Chondrocyte (in vitro differentiated cells): ENCODE results near the gene RTTN. TPM values are rescaled to one million over a fixed set of nuclear protein-coding genes. Genes with fewer than 3 reads are reported as not detected.

Experiments
- DNase-seq: peaks from one replicate; pipeline ENCODE4 v3.0.0; 2021; ENCODE audit warnings: mixed read lengths, low spot score
- H3K27ac Mint-ChIP-seq: one replicate; pipeline ENCODE4 v1.8.0; 2021; ENCODE audit warnings: mild to moderate bottlenecking, moderate library complexity, mixed read lengths; ENCODE audit not compliant: unreplicated experiment
- H3K27me3 Mint-ChIP-seq: 2 replicates; pipeline ENCODE4 v1.8.0; 2021; ENCODE audit warnings: low read depth, mixed read lengths
- H3K36me3 Mint-ChIP-seq: 2 replicates; pipeline ENCODE4 v1.8.0; 2021; ENCODE audit warnings: low read depth, mixed read lengths
- H3K4me1 Mint-ChIP-seq: 2 replicates; pipeline ENCODE4 v1.8.0; 2021; ENCODE audit warnings: low read depth, mild to moderate bottlenecking, mixed read lengths
- H3K4me3 Mint-ChIP-seq: one replicate; pipeline ENCODE4 v1.8.0; 2021; ENCODE audit warnings: mild to moderate bottlenecking, moderate library complexity, mixed read lengths; ENCODE audit not compliant: unreplicated experiment
- H3K9me3 Mint-ChIP-seq: 2 replicates; pipeline ENCODE4 v1.8.0; 2021; ENCODE audit warnings: low read depth, mixed read lengths
- CTCF ChIP-seq: fragments of 200-600 bp; sonication (generic); IDR thresholded peaks from 2 replicates; pipeline ENCODE4 v1.5.0; 2021; ENCODE audit warnings: antibody characterized with exemption, mild to moderate bottlenecking, moderate library complexity
- total RNA-seq: library from RNA; stranded (reverse); gene quantifications from 3 replicates; pipeline ENCODE4 v1.2.1, GENCODE V29; 2021

The RTTN gene
- total RNA-seq, 1 donor from 2014 or later, result 4.8 TPM

DNA sequence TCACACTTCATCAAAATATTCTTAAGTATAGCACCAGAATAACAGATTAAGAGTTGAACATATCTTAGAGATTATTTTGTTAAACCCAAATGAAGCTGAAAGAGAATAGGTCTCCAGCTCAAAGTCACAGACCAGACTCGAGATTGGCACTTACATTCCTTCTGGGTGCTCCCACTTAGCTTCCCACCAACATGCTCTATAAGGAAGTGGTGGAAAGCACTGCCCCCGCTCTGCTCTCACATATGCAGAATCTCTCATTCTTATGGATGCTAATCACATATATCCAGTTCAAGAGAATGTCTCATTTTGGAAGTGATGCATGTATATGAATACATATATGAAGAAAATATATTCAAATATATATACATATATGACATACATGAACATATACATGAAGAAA is 186.4 kb downstream of the RTTN start:
- H3K27ac Mint-ChIP-seq, result no peak overlapping the region
- DNase-seq, result no peak
- no peak overlapping the region for H3K4me3 Mint-ChIP-seq
- H3K27me3 Mint-ChIP-seq, result no peaks in the 10 kb centered on the region
- peaks cover 17% of the 10 kb centered on the region for H3K36me3 Mint-ChIP-seq
- H3K4me1 Mint-ChIP-seq, result no peaks in the 10 kb centered on the region
- no peaks in the 10 kb centered on the region for H3K9me3 Mint-ChIP-seq
- TF ChIP-seq CTCF, result no peak

DNA sequence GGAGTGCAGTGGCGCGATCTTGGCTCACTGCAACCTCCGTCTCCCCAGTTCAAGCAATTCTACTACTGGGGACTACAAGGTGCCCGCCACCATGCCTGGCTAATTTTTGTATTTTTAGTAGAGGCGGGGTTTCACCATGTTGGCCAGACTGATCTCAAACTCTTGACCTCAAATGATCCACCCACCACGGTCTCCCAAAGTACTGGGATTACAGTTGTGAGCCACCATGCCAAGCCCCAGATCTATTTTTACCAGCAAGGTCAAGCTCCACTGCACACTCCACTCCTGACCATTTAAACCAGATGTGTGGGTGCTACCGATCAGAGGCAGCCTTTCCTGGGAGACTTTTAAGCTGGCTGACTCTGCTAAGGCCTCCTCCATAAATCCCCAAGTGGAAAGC is 190.4 kb downstream of the RTTN start:
- no peak for TF ChIP-seq CTCF
- Mint-ChIP-seq H3K9me3 (peaks cover 13% of the 10 kb centered on the region), H3K4me3 (no peak overlapping the region), H3K27ac (no peak overlapping the region), H3K27me3 (no peaks in the 10 kb centered on the region), H3K36me3 (peaks cover 15% of the 10 kb centered on the region), H3K4me1 (peaks cover 1% of the 10 kb centered on the region)
- no peak for DNase-seq

DNA sequence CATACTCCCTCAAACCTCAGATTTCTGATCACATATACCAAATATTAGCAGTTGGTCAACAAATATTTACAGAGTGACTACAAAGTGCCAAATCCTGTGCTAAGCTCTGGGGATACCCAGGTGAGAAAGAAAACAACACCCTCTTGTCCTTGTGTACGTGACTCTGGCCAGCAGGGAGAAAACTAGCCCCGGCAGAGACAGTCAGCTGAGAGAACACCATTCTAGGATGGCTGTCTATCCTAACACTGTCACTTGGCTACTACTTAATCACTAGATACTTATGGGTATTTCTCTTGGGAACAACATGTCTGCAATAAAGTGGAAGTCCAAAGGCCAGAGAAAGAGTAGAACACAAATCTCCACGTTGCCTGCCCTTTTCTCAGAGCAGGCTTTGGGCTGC is 199.9 kb downstream of the RTTN start:
- H3K36me3 Mint-ChIP-seq, result peaks cover 15% of the 10 kb centered on the region
- no peak for TF ChIP-seq CTCF
- peaks cover 15% of the 10 kb centered on the region for H3K9me3 Mint-ChIP-seq
- H3K4me1 Mint-ChIP-seq, result peaks cover 25% of the 10 kb centered on the region
- H3K27me3 Mint-ChIP-seq, result no peaks in the 10 kb centered on the region
- DNase-seq, result no peak
- no peak overlapping the region for H3K4me3 Mint-ChIP-seq
- no peak overlapping the region for H3K27ac Mint-ChIP-seq

GRCh38 chr18:70004696-70005095 is 200.8 kb downstream of the RTTN start:
- peaks cover 8% of the 10 kb centered on the region for H3K36me3 Mint-ChIP-seq
- H3K27me3 Mint-ChIP-seq, result no peaks in the 10 kb centered on the region
- H3K9me3 Mint-ChIP-seq, result peaks cover 8% of the 10 kb centered on the region
- H3K27ac Mint-ChIP-seq, result no peak overlapping the region
- TF ChIP-seq CTCF, result no peak
- DNase-seq, result no peak
- no peak overlapping the region for H3K4me3 Mint-ChIP-seq
- H3K4me1 Mint-ChIP-seq, result peaks cover 22% of the 10 kb centered on the region

DNA sequence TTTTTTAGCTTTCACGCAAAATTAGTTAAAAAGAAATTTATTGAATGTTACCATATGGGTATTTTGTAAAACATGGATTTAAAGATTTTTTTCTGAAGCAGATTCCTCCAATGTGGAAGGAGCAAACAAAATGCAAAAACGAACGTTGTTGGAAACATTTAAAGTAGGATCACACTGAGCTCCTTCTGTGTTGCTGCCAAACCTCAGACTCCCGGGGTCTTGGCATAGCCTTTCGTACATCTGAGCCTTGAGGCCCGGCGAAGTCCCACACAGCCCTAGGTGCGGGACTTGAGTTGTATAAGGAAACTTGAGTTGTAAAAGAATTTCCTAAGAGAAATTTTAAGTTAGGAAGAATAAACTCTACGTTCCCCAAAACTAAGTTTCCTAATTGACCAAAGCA is 205.8 kb downstream of the RTTN start:
- Mint-ChIP-seq H3K27me3 (no peaks in the 10 kb centered on the region), H3K27ac (no peak overlapping the region), H3K36me3 (peaks cover 2% of the 10 kb centered on the region), H3K4me3 (no peak overlapping the region), H3K4me1 (peaks cover 47% of the 10 kb centered on the region), H3K9me3 (no peaks in the 10 kb centered on the region)
- TF ChIP-seq CTCF, result no peak
- no peak for DNase-seq
